Measurements from ENCODE around the gene CYP26B1.

The CYP26B1 gene

GRCh38 chr2:72137498-72138010 lies 10.1 kb downstream of the CYP26B1 start:
- Histone ChIP-seq H3K9ac (ENCODE audit: low read depth, low read length) (no peak overlapping the region), H2AFZ (ENCODE audit: low read depth, low read length) (no peak overlapping the region)

GRCh38 chr2:72136933-72137497 lies 10.6 kb downstream of the CYP26B1 start:
- no peaks in the 10 kb centered on the region for H3K9me3 ChIP-seq (ENCODE audit: insufficient read depth, low read length, severe bottlenecking)
- TF ChIP-seq CTCF (IDR thresholded peaks at IDR 0.05; ENCODE audit: borderline replicate concordance, extremely low read depth, low read length, poor library complexity, severe bottlenecking) (no peak), EZH2 (IDR thresholded peaks at IDR 0.05; ENCODE audit: borderline replicate concordance, low read depth, low read length, severe bottlenecking) (no peak)
- no peak overlapping the region for H3K4me2 ChIP-seq (ENCODE audit: insufficient read depth, low read length)
- no peaks in the 10 kb centered on the region for H3K4me1 ChIP-seq (ENCODE audit: insufficient read depth, low read length)
- no peak overlapping the region for H3K4me3 ChIP-seq (ENCODE audit: low read depth in 1 of 2, low read length in 2 of 2)
- H3K79me2 ChIP-seq (ENCODE audit: insufficient read depth, low read length), result no peaks in the 10 kb centered on the region
- H3K9ac ChIP-seq (ENCODE audit: low read depth, low read length), result no peak overlapping the region
- no peak overlapping the region for H2AFZ ChIP-seq (ENCODE audit: low read depth, low read length)
- no peaks in the 10 kb centered on the region for H3K36me3 ChIP-seq (ENCODE audit: insufficient read depth, low read length)
- H3K27me3 ChIP-seq (ENCODE audit: insufficient read depth, low read length, poor library complexity), result no peaks in the 10 kb centered on the region
- 0 out of 3 replicates have a peak, but pooled peaks have one; percentile 21 for ATAC-seq (ENCODE audit: insufficient read depth, low read depth)
- no peaks in the 10 kb centered on the region for H4K20me1 ChIP-seq (ENCODE audit: insufficient read depth, low read length)
- DNase-seq, result no peak
- H3K27ac ChIP-seq (ENCODE audit: low read length), result no peak overlapping the region

More at GRCh38 chr2:72137498-72138010, 10.1 kb downstream of the CYP26B1 start:
- H3K36me3 ChIP-seq (ENCODE audit: insufficient read depth, low read length), result no peaks in the 10 kb centered on the region
- no peaks in the 10 kb centered on the region for H3K27me3 ChIP-seq (ENCODE audit: insufficient read depth, low read length, poor library complexity)
- no peaks in the 10 kb centered on the region for H4K20me1 ChIP-seq (ENCODE audit: insufficient read depth, low read length)
- H3K4me1 ChIP-seq (ENCODE audit: insufficient read depth, low read length), result no peaks in the 10 kb centered on the region
- TF ChIP-seq CTCF (IDR thresholded peaks at IDR 0.05; ENCODE audit: borderline replicate concordance, extremely low read depth, low read length, poor library complexity, severe bottlenecking) (peak; percentile 89), EZH2 (IDR thresholded peaks at IDR 0.05; ENCODE audit: borderline replicate concordance, low read depth, low read length, severe bottlenecking) (no peak)
- peak; percentile 95 for ATAC-seq (ENCODE audit: insufficient read depth, low read depth)
- no peaks in the 10 kb centered on the region for H3K79me2 ChIP-seq (ENCODE audit: insufficient read depth, low read length)
- peak; percentile 67 for DNase-seq
- no peak overlapping the region for H3K27ac ChIP-seq (ENCODE audit: low read length)
- no peak overlapping the region for H3K4me3 ChIP-seq (ENCODE audit: low read depth in 1 of 2, low read length in 2 of 2)
- H3K4me2 ChIP-seq (ENCODE audit: insufficient read depth, low read length), result no peak overlapping the region
- no peaks in the 10 kb centered on the region for H3K9me3 ChIP-seq (ENCODE audit: insufficient read depth, low read length, severe bottlenecking)

GRCh38 chr2:72136331-72136730 lies 11.3 kb downstream of the CYP26B1 start:
- H4K20me1 ChIP-seq (ENCODE audit: insufficient read depth, low read length), result no peaks in the 10 kb centered on the region
- no peak overlapping the region for H3K27ac ChIP-seq (ENCODE audit: low read length)
- no peak overlapping the region for H3K9ac ChIP-seq (ENCODE audit: low read depth, low read length)
- H3K4me1 ChIP-seq (ENCODE audit: insufficient read depth, low read length), result no peaks in the 10 kb centered on the region
- ATAC-seq (ENCODE audit: insufficient read depth, low read depth) (no peak), DNase-seq (no peak)
- H3K4me2 ChIP-seq (ENCODE audit: insufficient read depth, low read length), result no peak overlapping the region
- no peaks in the 10 kb centered on the region for H3K36me3 ChIP-seq (ENCODE audit: insufficient read depth, low read length)
- H2AFZ ChIP-seq (ENCODE audit: low read depth, low read length), result no peak overlapping the region
- no peaks in the 10 kb centered on the region for H3K27me3 ChIP-seq (ENCODE audit: insufficient read depth, low read length, poor library complexity)
- H3K4me3 ChIP-seq (ENCODE audit: low read depth in 1 of 2, low read length in 2 of 2), result no peak overlapping the region
- no peak for TF ChIP-seq CTCF (IDR thresholded peaks at IDR 0.05; ENCODE audit: borderline replicate concordance, extremely low read depth, low read length, poor library complexity, severe bottlenecking)
- no peak for TF ChIP-seq EZH2 (IDR thresholded peaks at IDR 0.05; ENCODE audit: borderline replicate concordance, low read depth, low read length, severe bottlenecking)
- H3K9me3 ChIP-seq (ENCODE audit: insufficient read depth, low read length, severe bottlenecking), result no peaks in the 10 kb centered on the region
- H3K79me2 ChIP-seq (ENCODE audit: insufficient read depth, low read length), result no peaks in the 10 kb centered on the region

All from DND-41 (cell line).